Jurkat, Clone E6-1 (cell line): ENCODE data around the gene MEIKIN. TPM values are rescaled to one million over a fixed set of nuclear protein-coding genes. Genes with fewer than 3 reads are reported as not detected.

Experiments
- DNase-seq: peaks from one replicate; pipeline ENCODE4 v3.0.0-alpha.2; 2011; ENCODE audit warnings: low read depth, low spot score
- H3K4me3 ChIP-seq: 2 replicates; pipeline ENCODE4 v1.5.1; 2011; ENCODE audit warnings: mild to moderate bottlenecking, low read length, control low read depth, moderate library complexity
- polyA plus RNA-seq: library from polyadenylated mRNA; unstranded; fragments of >200 nt; gene quantifications from one replicate; pipeline ENCODE4 v1.2.1, GENCODE V29; 2012; ENCODE audit warnings: missing spikeins; ENCODE audit not compliant: insufficient read length, insufficient read depth

Gene MEIKIN, protein sequence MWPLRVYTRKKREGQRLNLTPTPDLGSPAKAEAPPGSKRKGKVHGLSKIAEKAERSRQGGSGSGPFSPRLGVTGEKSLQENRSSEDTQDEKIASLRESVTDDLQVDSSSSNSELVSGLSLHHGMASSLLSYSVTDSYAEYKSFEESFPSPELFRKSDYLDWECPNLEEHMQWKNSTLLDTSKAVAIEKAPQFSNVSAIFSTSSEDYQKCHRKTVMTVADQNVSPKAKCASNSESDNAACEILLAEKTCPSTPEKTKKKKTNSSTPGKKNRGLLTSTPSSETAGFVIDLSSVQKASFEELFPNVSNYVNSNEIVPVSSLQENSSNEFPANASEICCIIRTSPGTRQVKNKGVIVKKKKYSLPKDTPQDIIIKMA
- not detected for polyA plus RNA-seq

DNA sequence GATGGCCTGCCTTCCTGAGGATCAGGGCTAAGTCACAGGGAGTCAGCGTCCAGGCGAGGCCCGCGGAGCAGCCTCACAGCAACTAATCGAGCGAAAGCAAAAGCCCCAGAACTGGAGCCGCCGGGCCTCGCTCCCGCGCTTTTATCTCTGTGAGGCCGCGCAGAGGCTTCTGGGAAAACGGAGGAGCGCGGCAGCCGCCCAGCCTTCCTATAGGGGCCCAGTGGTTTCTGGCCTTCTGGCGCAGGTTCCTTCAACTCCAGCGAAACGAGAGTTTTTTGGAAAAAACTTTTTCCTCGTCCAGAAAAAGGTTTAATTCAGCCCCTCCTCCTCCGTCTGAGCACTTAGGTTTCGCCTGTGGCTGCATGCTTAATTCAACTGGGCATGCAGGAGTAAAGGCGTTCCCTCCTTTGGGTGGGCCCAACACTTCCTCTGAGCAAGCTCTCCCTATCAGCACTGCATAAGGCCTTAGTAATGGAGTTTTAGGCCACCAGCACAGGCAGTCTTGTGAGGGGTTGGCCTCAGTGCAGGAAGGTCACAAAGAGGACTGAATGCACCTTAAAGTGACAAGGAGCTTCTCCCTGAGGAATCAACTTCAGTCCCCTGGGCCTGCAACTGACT, at the start of gene MEIKIN:
TSS of gene MEIKIN (minus strand) at position 113 of the 618 bp plus-strand sequence. CDS start 158 bp downstream, outside the sequence.
- DNase-seq: no peak
- no peak within 1 kb of the TSS for H3K4me3 ChIP-seq

DNA sequence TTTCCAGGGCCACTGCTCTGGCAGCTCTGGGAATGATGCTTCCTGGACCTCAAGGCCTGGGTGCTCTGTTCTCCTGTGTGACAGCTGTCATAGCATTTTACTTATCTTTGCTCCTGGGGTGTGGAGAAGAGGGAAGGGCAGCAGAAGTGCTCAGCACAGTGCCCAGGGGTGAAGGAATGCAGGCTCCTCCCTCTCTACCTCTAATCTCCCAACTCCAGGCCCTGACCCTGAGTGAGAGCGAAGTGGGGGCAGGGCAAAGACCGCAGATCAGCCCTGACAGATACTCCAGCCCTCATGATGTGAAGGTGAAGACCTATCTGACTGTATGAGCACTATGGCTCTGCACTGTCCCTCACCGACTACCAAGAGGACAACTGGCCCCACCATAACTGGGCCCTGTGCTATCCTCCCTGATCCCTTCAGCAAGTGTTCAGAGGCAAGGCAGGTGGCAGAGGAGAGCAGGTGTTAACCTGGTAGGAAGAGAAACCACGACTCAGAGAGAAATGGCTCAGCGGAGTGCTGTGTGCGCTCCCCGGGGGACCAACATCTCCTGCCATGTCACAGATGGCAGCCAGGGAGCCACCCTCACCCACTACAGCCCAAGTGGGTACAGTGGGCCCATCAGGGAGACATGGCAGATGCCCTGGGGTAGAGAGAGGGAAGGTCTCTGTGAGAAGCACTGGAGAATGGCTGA, 49.2 kb upstream of the MEIKIN start:
- no peak overlapping the region for H3K4me3 ChIP-seq
- DNase-seq: no peak

DNA sequence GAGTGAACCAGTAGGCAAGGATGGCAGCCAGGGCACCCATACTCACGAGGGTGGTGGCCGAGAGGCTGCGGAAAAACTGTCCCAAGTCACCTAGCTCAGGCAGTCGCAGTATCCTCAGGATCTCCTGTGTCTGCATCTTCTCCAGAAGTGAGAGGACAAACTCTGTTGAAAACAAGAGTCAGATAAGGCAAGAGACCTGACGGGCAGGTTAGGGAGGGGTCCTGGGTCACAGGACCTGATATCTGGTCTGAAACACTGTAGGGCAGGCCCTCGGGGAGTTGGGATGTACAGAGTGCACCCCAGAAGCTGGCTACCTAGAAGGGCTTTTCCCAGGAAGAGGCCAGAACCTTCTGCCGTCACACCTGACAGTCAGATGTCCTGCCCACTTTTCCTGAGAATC, 48.6 kb upstream of the MEIKIN start:
- no peak overlapping the region for H3K4me3 ChIP-seq
- DNase-seq: no peak

DNA sequence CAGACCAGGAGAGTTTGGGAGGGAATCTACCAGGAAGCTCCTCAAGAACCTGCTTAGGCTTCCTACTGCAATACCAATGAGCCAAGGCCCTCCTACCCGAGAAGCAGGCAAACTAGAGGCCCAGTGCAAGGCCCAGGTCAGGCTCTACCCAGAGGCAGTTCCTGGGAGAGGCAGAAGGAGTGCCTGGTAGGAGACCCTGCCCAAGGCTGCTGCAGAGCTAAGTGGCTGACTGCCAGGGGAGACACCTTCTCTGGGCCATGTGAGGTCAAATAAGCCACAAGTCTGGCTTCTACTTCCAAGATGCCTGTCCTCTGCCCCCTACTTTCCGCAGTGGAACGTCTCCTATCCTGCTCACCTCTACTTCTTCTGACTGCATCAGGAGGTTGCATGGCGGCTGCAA, 48.2 kb upstream of the MEIKIN start:
- DNase-seq: no peak
- no peak overlapping the region for H3K4me3 ChIP-seq

DNA sequence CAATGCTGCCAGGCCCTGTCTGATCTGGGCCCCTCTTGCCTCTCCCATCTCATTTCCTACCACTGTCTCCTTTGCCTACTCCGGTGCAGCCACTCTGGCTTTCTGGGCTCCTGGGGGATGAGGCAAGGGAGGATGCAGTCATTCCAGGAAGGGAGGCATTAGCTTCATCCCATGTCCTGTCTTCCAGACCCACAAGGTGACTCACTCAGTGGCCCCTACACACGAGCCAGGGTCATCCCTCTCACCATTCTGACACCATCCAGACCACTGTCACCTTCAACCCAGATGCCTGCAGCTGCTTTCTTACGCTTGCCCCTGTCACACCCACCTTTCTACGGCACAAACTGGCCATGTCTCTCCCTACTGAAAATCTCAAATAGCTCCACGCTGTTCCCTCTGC, 46.9 kb upstream of the MEIKIN start:
- no peak overlapping the region for H3K4me3 ChIP-seq
- no peak for DNase-seq

DNA sequence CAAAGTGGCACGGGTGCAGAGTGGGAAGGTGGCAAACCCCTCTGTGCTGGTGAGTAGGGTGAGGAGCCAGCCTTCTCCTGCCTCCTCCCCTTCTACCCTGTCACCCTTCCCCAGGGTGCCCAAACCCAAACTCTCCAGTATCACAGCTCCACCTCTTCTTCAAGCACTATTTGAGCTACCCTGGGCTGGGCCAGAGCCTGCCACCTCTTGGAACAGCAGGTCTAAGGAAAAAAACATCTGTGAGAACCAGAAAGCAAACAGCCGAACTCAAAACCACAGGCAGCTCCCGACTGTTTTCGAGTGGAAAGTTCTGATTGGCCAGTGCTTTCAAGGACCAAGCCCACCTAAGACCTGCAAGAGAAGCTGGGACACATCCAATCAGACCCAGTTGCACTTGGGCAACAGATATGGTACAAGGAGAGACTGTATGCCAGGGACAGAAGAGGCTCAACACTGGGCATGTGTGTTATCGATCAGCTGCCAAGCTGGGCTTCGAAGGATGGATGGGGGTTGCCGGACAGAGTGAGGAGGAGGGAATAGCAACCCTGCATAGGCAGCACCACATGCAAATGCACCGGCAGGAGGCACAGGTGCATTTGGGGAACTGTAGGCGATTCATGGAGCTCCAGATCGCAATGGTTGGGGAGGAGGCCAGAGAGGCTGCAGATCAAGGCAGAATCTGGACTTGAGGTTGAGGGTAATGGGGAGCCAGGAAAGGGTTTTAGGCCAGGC, 46.3 kb upstream of the MEIKIN start:
- H3K4me3 ChIP-seq: no peak overlapping the region

DNA sequence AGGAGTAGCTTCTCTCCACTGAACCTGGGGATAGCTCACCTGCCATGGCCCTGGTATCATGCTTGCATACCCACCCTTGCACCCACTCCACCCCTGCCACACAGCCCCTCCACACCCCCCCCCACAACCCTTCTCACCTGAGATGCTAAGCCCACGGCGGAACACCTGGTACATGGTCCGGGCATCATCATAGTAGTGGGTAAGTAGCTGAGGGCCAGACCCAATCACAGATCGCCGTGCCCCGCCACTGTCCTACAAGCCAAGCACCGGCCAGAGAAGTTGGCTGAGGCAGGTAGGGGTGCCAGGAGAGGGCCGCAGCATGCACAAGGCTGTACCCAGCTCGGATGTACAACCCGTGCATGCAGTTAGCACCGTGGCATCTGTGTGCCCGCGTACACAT, 45.3 kb upstream of the MEIKIN start:
- no peak overlapping the region for H3K4me3 ChIP-seq
- DNase-seq: no peak

More for the DNA sequence above, 46.3 kb upstream of the MEIKIN start:
- no peak for DNase-seq

DNA sequence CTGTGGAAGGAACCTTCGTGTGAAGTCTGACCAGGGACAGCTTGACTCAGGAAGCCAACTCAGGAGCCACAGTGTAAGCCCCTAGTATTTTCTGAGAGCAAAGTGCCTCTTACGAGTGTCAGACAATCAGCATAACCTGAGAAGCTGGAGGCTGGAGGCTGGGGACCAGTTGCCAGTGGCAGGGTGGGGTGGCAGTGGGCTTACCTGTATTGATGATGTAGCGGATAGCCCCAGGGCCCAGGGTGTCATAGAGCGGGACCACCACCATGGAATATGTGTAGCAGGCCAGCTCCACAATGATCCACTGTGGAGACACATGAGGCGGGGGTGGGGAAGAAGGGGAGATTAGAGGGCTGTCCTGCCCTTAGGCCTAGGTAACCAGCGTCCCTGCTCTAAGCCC, 43.1 kb upstream of the MEIKIN start:
- DNase-seq: no peak
- no peak overlapping the region for H3K4me3 ChIP-seq

DNA sequence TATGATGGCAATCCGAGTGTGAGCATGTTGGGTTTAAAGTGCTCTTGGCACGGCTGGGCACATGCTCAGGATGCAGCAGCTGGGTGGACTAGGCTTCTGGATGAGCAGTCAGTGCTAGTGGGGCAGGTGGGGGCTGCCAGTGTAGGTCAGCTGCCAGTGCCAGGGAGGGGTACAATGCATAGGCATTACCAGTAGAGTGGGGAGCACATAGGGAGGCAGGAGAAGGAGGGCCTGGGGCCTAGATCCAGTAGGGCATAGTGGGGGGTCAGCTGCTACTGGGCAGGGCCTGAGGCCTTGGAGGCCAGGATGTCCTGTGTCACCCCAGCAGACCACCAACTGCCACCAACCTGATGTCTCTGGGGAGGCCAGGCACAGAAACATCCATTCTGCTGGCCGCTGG, 41.8 kb upstream of the MEIKIN start:
- no peak overlapping the region for H3K4me3 ChIP-seq
- no peak for DNase-seq

DNA sequence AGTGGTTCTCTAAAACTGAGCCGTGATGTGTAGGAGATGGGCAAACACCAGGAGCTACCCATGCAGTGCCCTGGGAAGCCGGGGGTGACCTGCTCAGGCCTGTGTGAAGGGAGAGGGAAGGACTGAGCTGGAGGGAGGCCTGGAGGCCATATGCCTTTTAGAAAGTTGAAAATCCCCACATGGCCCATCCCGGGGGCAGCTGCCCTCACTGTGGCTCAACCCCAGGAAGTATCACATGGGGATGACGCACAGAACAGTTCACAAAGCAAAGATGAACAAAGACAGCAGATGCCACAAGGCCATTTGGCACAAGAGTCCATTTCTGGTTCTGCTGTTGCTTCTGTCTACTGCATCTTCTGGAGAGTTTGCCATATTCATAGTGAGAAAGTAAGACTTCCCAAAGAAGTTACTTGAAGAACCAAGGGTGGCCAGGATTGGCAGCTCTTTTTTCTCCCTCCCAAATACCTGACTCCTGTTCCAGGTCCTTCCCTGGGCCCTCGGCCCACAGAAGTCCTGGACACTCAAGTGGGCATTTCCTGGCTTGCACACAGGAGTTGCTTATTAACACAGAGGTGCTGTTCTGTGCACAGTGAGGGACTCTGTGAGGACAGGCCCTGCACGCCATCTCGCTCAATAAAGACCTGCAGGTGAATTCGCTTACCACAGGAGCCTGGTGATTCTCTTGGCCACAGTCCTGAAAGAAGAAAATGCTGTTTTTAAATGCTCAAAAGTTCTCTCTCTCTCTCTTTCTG, 40.9 kb upstream of the MEIKIN start:
- no peak for DNase-seq
- H3K4me3 ChIP-seq: no peak overlapping the region

DNA sequence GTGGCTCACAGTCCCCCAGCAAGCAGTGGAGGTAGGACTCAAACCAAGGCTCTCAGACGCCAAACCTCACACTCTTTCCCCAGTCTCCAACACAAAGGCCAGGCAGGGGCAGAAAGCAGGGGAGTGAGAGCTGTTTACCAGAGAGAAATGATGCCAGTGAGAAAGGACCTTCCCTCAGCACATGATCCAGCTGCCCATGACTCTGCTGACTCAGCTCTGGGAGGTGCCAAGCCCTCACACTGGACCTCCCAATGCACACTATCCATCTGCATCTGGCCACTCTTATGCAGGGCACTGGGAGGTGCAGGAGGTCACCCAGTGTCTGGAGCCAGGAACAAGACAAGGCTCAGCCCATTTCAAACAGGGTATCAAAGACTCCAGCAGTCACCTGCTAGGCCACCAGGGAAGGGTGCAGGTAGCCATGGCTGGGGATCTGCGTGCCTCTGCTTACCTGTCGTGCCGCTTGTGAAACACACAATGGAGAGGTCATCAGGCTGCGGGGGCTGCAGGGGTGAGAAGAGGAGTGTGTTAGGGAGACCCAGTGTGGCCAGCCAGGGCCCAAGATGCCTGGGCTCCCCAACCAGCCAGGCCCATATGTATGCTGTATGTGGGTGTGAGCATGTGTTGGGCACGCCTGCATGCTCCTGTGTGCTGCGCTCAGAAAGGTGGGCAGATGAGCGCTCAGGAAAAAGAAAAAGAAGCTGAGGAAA, 39.6 kb upstream of the MEIKIN start:
- DNase-seq: no peak

DNA sequence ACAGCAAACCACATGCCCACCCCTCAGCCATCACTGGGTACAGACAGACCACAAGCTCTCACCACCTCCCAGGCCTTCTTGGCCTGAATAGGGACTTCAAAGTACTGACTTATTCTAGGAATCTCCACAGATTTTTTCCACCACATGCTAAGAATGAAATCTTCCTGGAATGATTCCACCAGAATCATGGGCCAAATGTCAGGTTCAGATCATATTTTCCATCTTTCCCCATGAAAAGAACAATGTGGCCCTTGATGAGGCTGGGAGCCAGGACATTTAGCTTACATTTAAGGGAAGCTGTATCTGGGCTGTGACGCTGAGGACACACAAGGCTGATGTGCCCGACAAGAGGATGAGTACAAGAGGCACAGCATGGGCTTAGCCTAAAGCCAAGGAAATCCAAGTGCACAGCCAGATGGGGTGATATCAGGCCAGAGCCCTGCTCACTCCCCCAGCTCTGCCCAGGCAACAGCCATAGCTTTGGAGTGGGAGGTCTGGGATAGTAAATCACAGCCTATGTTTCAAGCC, 37.8 kb upstream of the MEIKIN start:
- DNase-seq: no peak
- no peak overlapping the region for H3K4me3 ChIP-seq

More for the DNA sequence above, 39.6 kb upstream of the MEIKIN start:
- H3K4me3 ChIP-seq: no peak overlapping the region

DNA sequence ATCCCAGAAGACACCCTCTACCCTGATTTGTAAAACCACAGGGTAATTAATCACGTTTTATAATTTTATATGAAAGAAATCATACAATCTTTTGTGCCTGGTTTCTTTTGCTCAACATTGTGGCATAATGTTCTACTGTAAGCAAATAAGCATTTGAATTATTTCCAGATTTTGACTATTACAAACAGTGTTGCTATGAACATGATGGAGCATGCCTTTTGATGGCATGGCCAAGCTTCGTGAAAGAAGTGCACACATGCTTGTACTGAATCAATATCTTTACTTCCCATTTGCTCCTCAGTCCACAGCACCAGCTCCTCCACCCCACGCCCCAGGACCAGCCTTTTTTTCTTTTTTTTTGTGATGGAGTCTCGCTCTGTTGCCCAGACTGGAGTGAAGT, 36.1 kb upstream of the MEIKIN start:
- no peak for DNase-seq
- H3K4me3 ChIP-seq: no peak overlapping the region

DNA sequence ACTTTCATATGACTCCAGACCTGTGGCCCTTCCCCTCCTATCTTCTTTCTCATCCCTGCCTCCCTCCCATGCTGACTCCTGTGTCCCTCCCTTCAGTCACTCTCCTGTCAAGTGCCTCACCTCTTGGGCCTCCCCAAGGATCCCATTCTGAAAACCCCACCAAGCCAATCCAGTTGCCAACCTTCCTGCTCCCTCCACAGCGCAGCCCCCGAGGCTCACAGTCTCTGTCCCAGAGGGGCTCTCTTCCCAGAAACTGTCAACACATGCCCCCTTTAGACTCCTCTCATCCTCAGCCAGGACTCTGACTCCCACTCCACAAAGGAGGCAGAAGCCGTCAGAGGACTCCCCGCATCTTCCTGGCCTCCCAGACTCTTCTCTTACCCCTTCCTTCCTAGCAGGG, 35.2 kb upstream of the MEIKIN start:
- H3K4me3 ChIP-seq: no peak overlapping the region
- no peak for DNase-seq

DNA sequence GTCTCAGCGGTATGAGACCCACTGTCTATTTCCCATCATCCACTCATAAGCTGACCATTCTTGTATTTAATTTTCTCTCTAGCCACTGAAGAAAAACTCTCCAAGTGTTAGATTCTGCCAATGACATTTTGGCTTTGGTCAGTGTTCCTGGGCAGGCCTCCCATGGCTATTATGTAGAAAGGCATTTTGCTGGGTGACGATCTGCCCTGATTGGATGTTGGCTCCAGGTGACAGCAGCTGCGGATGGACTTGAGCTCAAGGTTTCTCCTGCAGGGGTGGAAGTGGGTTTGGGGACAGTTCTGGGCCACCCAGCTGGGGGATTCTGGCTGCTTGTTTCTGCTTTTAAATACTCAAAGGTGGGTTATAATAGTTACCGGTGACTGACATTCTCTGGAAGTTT, 34.4 kb upstream of the MEIKIN start:
- DNase-seq: no peak
- H3K4me3 ChIP-seq: no peak overlapping the region

DNA sequence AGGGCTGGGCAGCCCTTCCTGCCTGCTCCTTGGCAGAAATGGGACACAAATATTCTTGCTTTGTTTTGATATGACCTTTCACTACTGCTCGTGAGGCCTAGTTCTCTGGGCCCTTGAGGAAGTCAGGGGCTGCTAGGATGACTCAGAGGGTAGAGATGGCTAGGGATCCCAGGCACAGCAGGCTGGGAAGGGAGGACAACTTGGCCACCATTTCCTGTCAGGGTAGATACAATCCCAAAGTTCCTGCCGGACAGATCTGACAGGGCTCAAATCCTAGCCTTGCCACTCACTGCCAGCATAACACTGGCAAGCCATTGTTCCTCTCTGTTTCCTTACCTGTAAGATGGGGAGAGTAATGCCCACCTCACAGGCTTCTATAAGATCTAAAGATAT, 31.7 kb upstream of the MEIKIN start:
- DNase-seq: no peak
- H3K4me3 ChIP-seq: no peak overlapping the region

DNA sequence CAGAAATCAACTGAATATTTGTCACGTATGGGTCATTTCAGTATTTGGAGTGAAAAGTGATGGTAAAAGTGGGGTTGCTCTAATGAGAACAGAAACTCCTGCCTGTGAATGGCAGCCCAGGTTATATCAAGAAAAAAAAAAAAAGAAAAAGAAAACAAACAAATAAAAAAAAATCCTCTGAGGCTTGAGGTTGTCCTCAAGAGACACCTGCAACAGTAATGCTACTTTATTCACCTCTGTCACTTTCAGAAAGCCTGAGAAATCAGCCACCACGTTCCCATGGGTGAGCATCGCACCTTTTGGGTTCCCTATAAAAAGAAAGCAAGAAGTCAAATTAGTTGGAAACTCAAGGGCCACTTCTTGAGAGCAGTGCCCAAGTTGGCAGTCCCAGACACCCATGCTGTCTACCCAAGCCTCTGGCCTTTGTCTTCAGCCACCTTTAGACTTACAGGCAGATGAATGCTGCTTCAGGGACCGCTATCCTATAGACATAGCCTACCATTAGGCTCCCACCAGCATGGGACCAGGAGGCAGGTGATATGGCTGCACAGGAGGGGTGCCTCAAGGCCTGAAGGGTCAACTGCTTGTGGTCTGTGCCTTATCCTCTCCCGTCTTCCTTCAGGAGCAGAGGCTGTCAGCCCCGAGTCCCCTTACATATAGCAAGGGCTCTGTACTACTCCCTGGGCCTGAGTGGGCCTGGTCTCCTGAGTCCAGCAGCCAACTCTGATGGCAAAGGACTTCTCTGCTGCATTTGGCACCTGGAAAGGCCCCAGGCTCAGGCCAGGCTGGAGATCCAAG, 31.1 kb upstream of the MEIKIN start:
- no peak for DNase-seq
- H3K4me3 ChIP-seq: no peak overlapping the region
